TTC549 (cell line): ENCODE measurements around the gene PLA2R1.

Source experiments
- FAIRE-seq: peaks from 2 replicates; lab custom pipeline; 2012; peaks lifted over from hg19 to GRCh38; lab: Jason Lieb, UNC

Gene PLA2R1

DNA sequence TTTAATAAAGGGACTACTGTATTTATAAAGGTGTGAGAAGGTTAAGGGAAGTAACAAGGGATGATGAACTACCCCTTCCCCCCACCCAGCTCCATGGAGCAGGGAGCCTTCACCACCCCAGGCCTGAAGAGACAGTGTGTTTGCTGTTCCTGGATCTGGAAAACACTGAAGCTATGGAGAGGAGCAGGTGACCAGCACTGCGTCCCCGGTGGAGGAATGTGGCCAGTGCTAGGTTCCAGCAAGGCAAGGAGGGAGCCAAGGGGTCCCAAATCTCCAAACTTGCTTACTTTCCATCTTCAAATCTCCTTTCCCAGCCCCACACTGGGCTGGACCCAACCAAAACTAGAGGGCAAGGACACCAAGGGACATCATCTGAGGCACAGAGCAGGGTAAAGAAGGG is 135.7 kb downstream of the PLA2R1 start:
- FAIRE-seq, result no peak

DNA sequence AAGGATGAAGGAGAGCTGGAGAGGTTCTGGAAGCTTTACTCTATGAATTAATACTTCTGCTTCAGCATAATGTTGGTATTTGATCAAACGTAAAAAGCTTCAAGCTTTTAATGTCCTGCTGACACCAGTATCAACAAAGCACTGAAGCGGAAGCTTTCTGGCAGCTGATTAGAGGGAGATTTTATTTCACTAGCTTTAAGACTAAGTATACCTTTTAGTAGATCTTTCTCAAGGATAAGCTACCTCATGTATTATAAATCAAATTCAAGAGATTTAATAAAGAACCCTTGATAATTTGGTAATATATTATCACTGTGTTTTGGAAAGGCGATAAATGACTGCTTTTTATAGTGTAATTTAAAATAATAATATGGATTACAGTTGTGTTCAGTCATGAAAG is 136.4 kb downstream of the PLA2R1 start:
- FAIRE-seq, result no peak

DNA sequence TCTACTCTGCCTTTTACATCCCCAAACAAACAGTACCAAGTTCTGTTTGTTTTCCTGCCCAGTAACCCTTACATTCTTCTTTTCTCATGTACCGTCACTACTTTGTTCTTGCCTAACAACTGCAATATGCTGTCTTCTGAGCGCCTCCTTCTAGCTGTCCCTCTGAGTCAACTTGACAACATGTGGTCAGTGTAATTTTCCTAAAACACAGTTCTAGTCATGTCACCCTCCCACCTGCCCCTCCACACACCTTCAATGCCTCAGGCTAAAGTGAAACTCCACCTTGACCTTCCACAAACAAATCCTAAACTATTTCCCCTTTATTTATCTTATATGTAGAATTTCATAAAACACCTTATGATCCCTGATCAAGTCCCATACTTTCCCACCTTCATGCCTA is 139.9 kb downstream of the PLA2R1 start:
- no peak for FAIRE-seq

DNA sequence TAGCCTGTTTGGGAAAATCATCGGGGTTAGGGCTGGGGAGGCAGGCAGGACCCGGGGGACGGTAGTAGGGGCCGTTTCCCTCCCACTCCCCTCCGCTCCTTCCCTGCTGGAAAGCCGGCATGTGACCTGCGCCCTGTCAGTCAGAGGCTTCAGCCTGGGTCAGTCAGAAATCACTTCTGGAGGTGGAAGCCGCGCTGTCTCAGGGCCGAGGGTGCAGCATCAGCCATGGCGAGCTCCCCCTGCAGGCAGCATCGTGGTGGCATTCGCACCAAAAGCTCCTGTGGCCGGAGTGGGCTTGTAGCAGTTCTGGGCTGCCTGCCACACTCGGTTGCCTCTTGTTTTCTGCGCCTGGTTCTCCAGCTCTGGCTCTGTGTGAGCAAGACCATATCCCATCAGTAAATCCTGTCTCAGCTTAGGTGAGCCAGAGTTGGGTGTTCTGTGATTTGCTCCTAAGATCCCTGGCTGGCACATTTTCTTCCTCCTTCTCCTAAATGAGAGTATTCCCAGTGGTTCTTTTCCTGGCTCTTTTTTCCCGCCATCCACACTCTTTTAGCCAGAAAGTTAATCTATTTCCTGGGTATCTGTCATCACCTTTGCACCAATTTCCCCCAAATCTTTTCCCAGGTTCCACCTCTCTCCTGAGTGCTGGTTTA is 140.5 kb downstream of the PLA2R1 start:
- no peak for FAIRE-seq

DNA sequence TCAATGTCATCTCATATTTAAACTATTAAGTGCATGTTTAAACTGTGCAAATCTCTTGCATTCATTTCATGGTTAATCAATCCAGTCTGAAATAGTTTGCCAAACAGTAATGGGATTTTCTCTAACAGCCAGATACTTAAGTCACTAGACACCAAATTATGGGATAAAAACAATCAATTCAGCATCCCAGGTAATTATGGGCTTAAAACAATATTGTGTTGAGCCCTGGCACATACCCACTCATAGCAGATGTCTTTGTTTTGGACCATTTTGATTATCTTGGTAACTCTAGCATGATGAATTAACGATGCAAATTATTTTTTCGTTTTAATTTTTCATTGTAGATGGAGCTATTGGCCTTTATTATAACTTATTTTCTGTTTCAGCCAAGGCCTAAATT is 145.9 kb downstream of the PLA2R1 start:
- no peak for FAIRE-seq

DNA sequence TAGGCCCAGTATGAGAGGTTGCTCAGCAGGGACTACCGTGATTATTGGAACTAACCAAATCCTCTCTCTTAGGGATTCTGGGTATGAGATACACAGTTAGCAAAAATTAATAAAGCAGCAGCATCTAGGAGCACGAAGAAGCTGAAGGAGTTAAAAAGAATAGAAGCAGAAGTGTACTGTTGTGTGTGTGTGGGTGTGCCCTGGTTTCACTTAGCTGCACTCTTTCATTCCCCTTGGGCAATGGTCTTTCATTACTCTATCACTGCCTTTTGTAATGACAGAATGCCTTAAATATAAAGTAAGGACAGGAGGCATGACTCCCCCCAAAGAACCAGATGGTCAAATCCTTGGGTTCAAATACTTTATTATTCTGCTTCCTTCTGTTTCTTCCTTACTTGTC is 148.5 kb downstream of the PLA2R1 start:
- no peak for FAIRE-seq

DNA sequence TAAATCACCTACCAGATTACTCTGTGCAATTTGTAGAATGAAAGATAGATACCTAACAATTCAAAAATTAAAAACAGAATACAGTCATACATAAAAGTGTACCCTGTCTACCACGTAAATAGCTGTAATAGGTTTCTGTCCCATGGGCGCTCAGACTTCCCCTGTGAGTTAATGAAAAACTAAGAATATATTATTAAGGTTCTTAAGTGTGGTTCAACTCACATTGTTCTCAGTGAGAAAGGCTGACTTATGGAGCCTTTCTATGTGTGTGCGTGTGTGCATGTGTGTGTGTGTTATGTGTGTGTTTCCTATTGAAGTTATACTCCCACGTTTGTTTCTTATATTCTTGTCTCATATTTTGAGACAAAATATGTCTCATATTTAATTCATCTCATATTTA is 149.8 kb downstream of the PLA2R1 start:
- FAIRE-seq, result no peak

DNA sequence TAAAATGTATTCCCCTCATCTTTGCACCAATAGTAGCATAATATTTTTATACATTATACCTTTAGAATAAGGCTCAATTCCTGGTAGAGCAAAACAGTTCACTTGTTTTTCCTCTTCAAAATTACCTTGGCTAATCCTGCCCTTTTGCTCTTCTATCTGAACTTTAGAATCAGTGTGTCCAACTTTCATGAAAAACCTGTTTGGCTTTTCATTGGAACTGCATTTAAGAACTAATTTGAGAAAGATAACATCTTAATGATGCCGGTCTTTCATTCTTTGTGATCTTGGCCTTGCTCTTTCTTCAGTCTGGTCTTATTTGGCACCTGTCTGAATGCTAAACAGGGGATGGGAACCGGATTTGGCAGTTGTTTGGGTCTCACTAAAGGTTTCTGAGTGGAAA is 151.5 kb downstream of the PLA2R1 start:
- FAIRE-seq, result no peak

DNA sequence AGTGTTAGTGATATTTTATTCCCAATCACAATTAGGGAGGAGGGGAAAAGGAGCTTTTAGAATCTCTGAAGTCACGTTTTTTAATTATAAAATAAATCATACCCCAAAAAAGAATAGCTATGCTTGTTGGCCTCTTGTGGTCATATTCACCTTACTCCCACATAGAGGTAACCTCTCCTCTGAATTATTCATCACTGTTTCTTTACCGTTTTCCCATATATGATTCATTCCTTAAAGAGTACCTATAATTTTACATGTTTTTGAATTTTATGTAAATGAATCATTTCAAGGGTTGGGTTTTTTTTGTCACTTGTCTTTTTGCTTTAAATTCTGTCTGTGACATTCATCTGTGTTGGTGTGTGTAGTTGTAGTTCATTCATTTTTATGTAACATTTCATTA is 153.8 kb downstream of the PLA2R1 start:
- FAIRE-seq, result no peak

DNA sequence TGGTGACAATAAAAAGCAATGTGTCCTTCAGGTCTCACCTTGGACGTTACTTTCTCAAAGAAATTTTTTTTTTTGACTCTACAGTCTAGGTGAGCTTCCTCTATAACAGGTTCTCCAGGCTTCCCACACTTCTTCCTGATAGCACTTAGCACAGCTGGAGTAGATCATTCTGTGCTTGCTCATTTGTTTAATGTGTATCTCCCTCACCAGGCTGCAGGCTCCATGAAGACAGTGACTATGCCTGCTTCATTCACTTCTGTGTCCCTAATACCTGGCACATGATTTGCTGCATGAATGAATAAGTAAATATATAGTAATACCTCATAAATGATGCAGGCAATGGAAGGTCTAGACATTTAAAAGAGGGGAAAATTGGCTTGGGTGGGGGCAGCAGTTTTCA is 154.5 kb downstream of the PLA2R1 start:
- FAIRE-seq, result no peak

DNA sequence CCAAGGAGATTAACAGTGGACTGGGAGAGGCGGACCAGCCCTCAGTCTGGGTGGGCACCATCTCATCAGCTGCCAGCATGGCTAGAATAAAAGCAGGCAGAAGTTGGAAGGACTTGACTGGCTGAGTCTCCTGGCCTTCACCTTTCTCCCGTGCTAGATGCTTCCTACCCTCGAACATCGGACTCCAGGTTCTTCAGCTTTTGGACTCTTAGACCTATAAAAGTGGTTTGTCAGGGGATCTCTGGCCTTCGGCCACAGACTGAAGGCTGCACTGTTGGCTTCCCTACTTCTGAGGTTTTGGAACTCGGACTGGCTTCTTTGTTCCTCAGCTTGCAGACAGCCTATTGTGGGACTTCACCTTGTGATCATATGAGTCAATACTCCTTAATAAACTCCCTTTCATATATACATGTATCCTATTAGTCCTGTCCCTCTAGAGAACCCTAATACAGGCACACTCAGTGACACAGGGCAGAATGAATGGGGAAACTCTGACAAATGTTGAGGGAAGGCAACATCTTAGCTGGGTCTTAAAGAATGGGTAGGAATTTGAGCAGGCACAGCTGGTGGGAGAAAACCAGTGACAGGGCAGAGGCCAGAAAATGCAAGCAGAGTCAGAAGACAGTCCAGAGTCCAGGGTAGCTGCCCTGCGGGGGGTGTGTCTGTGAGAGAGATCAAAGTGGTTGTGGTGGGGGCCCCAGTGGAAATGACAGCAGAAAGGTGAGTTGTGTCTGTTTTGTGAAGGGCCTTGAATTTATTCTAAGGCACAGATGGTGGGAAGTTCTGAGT is 156.3 kb downstream of the PLA2R1 start:
- FAIRE-seq, result no peak

DNA sequence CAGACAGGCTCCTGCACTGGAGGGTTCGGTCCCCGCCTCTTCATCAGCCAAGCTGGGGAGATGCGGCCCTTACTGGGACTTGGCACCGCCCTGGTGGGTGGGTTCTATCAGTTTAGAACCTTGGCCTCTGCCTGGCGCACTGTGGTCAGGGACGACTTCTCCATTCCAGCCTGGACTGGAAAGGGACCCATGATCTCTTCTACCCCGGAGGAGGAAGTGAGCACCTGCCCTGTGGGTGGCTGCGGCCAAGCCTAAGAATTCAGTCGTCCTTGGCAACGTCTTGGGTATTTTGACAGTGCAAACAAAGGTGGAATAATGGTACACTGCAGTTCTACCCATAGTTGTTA is 157.5 kb downstream of the PLA2R1 start:
- FAIRE-seq, result no peak

DNA sequence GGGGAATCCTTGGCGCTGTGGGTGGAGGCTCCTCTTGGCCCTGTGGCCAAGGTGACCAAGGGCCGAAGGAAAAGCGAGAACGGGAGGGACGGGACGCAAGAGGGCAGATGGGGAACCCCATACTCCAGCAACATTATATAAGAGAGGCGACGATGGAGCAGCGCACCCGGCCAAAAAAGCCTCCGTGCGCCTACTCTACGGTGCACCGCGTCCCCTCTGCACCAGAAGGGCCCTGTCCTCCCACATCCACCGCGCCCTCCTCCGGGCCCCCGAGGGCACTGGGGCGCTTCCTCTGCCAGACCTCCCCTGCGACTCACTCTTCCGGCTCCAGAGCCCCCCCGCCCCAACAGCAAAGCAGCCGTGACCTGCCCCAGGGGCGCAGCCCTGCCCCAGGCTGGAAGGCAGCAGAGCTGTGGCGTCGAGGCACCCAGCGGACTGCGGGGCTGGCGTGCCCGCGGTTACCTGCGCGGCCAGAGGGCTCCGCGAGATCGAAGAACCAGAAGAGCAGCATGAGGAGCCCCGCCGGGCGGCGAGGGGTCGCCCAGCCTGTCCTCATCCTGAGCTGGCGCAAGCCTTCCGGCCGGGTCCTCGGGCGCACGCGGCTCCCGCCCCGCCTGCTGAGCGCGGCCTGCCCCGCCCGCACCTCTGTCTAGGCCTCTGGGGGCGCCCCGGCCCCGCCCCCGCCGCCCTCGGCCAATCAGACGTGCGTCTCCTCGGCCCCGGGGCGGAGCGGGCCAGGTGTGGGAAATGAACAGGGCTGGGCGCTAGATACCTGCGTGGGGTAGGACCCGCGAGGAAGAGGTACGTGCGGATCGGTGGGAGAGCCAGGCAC is 158.1 kb downstream of the PLA2R1 start, which contains the start of gene LY75:
Gene LY75 (minus strand): TSS at position 630 of the 832 bp plus-strand sequence.
- no peak for FAIRE-seq

DNA sequence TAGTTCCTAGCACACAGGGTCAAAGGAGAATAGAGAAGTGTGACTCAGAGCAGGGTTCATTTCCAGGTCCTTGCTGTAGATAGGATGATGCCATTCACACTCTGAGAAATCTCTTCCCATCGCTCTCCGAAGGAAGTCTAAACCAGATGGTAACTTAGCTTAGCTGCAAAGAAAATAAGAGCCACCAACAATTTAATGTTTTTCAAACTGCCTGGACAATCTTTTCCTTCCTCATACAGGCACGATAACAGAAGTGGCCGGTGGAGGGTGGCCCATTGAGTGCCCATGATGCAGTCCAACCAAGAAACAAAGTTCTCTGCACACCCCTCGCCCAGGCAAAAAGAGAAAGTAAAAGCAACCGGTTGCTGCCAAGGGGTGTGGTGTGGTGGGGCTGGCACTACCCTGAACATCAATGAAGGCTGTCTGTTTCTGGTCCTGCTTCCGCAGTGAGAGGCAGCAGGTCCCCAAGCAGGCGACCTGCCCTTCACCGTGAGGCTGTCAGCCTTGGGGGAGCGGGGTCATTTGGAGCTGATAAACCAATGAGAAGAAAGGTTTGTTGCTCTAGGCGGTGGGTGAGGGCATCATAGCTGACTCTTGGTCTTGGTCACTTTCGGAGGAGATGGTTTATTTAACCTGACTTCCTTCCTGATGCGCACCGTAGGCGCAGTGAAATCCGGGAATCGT is 158.8 kb downstream of the PLA2R1 start:
- FAIRE-seq, result no peak

DNA sequence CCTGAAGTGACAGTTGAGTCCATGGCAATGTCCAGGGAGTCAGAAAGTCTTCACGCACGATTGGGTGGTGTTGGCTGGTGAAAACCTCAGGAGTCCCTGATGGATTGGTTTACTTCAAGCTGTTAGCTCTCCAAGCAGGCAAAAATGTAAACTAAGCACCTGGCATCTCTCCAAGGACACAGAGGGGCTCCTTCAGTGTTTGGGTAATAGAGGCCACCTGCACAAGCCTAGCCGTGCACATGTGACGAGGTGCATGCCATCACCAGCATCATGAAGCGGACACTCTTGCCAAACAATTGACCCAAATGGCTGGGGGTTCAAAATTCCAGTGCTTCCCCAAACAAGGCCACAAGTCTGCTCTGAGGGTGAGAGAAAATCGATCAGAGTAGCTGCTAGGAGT is 159.7 kb downstream of the PLA2R1 start:
- FAIRE-seq, result no peak

DNA sequence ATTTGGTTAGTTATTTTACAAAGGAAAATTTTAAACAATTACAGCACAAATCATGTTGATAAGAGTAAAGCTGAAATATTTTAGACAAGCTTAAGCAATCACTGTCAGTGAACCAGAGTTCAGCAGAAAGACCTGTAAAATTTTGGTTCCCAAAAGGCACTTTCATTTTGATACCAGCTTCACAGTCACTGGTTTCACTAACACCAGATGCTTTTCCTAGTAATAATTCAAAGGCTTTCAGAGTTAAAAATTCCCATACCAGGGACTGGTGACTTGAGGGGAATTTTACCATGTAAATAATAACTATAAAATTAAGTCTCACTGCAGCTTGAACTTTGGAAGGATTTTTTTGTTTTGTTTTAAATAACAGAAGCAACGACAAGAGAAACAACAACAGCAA is 162.1 kb downstream of the PLA2R1 start:
- FAIRE-seq, result no peak

DNA sequence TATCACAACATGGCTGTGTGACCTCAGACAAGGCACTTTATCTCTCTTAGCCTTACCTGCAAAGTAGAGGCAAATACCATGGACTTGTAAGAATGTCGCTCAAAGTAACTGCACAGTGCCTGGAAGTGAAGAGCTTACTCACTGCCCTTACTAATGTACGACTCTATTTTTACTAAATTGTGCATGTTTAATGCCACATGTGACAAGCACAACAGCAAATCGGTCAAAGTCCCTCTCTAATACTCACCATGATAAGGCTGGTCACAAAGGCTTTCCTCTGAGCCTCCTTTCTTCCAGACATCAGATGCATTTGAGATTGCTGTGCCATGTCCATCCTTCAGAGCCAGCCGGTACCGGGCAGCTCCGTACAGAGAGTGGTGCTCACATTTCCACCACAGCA is 164.0 kb downstream of the PLA2R1 start:
- FAIRE-seq, result no peak

DNA sequence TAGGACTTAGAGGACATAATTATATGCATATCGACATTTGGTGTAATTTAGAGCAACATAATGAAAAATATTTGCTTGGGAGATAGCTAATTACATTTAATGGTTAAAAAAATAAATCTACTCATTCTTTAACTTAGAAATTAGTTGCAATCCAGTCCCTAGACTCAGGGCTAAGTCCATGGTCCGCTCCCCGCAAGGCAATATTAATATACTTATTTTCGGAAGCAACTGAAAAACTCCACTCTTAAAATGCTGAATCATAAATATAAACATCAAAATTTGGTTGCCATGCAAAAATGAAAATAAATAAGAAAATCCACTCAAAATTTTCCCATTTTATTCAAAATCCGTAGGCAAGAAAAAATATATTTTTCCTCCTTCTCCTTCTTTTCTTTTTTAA is 164.7 kb downstream of the PLA2R1 start:
- FAIRE-seq, result no peak

DNA sequence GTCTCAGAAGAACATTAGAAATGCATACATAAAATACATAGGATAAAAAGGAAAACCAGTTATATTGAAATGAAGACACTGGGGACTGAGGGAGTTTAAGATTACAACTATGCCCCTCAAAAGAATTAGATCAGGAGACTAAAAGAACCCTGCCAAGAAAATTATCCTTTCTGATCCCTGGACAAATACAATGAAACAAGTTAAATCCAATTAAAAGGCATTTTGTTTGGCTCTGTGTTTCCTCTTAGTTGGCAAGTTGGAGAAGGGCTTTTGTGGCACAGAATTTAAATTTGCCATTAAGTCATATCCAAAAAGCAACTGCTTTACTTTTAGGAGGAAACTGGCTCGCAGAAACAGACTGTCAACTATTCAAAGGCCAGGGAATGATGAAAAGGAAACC is 165.3 kb downstream of the PLA2R1 start:
- FAIRE-seq, result no peak

DNA sequence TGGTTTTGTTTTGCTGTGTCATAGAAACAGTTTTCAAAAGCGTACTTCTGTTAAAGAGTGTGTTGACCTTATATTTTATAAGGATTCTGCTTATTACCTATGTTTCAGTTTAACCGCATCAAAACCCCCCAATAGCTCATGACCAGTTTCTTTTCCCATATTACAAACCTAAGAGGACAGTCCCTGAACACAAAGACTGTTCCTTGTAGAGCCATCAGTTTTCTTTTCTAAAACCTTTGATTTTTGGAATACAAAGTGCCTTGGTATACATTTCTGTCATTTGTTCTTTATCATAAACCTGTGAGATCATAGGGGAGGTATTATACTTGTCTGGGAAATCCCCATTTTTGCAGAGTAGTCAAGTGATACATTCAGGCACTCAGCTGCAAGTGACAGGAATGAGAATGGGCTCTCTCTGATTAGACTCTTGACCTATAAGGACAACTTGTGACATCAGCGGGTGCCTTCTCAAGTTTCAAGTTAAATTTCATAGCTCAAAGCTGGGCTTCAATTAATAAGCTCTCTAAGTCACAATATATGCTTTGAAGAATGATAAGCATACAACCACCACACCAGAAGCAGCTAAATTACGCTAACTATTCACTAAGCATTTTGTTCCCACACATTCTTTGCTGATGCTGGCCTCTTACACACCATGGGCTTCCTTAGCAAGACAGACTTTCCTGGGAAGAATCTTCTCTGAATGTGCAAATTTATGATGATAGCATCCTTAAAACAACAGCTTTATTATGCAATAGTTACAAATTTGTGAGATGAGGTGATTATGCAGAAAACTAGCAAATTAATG is 167.0 kb downstream of the PLA2R1 start:
- no peak for FAIRE-seq

DNA sequence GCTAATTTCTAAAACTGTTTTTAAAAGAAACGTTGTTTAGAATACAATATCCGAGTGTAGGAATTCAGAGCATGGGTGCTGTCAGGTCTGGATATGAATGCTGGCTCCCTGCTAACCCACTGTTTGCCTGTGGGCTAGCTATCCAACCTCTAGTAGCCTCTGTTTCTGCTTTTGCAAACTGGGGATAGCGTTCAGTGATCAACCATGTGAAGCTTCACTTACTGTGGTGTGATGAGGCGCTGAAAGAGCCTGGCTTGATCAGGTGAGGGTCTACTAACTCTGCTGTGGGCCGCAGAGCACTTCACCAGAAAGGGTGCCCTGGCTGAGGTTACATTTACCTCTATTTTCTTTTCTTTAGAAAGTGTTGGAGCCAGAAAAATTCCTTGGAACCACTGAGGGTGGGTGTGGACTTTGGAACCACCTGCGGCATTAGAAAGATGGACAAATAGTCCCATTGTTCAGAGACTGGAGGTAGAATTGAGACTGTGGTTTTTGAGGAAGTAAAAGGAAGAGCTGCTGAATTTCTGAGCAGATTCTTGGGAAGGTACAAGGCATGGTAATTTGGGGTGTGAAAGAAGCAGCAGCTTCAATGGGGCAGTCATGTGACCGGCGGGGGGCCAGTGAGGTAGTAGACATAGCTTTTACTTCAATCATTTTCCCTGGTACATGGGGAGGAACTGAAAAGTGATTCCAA is 168.1 kb downstream of the PLA2R1 start:
- FAIRE-seq, result no peak
